OCI-M2 (cell line): ENCODE results near the gene STAT3.
"Not testable (repeated sequence)": the region's sequence is repeated elsewhere in the genome, so short reads cannot be mapped to it uniquely, and the experiment has no call there.

ENCODE experiments used
- DNase-seq: peaks from one replicate; lab custom pipeline; 2025; ENCODE audit not compliant: unreplicated experiment; lab: John Stamatoyannopoulos, UW

Gene STAT3

GRCh38 chr17:42303694-42304093 lies 84.5 kb downstream of the STAT3 start:
- no peak for DNase-seq

- DNase-seq = no peak
Measured at GRCh38 chr17:42301022-42301421, 87.2 kb downstream of the STAT3 start.

GRCh38 chr17:42299913-42300312 lies 88.3 kb downstream of the STAT3 start:
- DNase-seq = not testable (repeated sequence)

- DNase-seq = not testable (repeated sequence)
Measured at GRCh38 chr17:42299361-42299760, 88.9 kb downstream of the STAT3 start.

- not testable (repeated sequence) for DNase-seq
Measured at GRCh38 chr17:42297775-42298174, 90.5 kb downstream of the STAT3 start.

GRCh38 chr17:42296012-42296411 lies 92.2 kb downstream of the STAT3 start:
- no peak for DNase-seq

GRCh38 chr17:42294469-42295398 lies 93.5 kb downstream of the STAT3 start:
- no peak for DNase-seq

GRCh38 chr17:42291129-42291528 lies 97.1 kb downstream of the STAT3 start:
- DNase-seq = no peak

GRCh38 chr17:42290577-42290976 lies 97.7 kb downstream of the STAT3 start:
- DNase-seq = no peak

- no peak for DNase-seq
Measured at GRCh38 chr17:42289611-42290181, 98.5 kb downstream of the STAT3 start.

- no peak for DNase-seq
Measured at GRCh38 chr17:42288803-42289610, 99.2 kb downstream of the STAT3 start.

- DNase-seq = no peak
Measured at GRCh38 chr17:42287977-42288802, 100.1 kb downstream of the STAT3 start, which contains the start of gene STAT5A. STAT5A (plus strand) TSS chr17:42288498; CDS start chr17:42289412, 914 bp downstream.

- DNase-seq = no peak
Measured at GRCh38 chr17:42287305-42287976, 100.8 kb downstream of the STAT3 start.

- DNase-seq = no peak
Measured at GRCh38 chr17:42286411-42287221, 101.6 kb downstream of the STAT3 start.

- DNase-seq = no peak
Measured at GRCh38 chr17:42285346-42286050, 102.7 kb downstream of the STAT3 start.

- DNase-seq = no peak
Measured at GRCh38 chr17:42284566-42284965, 103.7 kb downstream of the STAT3 start.

- DNase-seq = no peak
Measured at GRCh38 chr17:42284024-42284369, 104.2 kb downstream of the STAT3 start.

GRCh38 chr17:42283241-42284023 lies 104.8 kb downstream of the STAT3 start:
- DNase-seq = no peak
